DMS53 (cell line): ENCODE data around the gene SULT2B1.
"Not testable (repeated sequence)": the region's sequence is repeated elsewhere in the genome, so short reads cannot be mapped to it uniquely, and the experiment has no call there.

Experiments used
- DNase-seq: peaks from one replicate; lab custom pipeline; 2025; lab: John Stamatoyannopoulos, UW

SULT2B1 gene

GRCh38 chr19:48618916-48619691, 67.1 kb downstream of the SULT2B1 start, which contains the start of the genes RPL18 and SPHK2:
RPL18 (minus strand) TSS chr19:48619178; CDS start chr19:48619143, 35 bp downstream.
SPHK2 (plus strand) TSS chr19:48619506; CDS start chr19:48620515, 1,009 bp downstream.
- DNase-seq: peak; percentile 100

GRCh38 chr19:48619692-48620585, 68.0 kb downstream of the SULT2B1 start:
- DNase-seq: peak; percentile 64

- DNase-seq: peak; percentile 49
These were observed 71.6 kb downstream of the SULT2B1 start for GRCh38 chr19:48623556-48624066.

GRCh38 chr19:48624067-48624594, 72.2 kb downstream of the SULT2B1 start:
- DNase-seq: peak; percentile 99

- peak; percentile 69 for DNase-seq
These were observed 73.1 kb downstream of the SULT2B1 start for GRCh38 chr19:48624791-48625723.

- DNase-seq: no peak
These were observed 73.9 kb downstream of the SULT2B1 start for GRCh38 chr19:48625891-48626327.

GRCh38 chr19:48627201-48627864, 75.4 kb downstream of the SULT2B1 start:
- DNase-seq: peak; percentile 34

GRCh38 chr19:48627865-48628314, 75.9 kb downstream of the SULT2B1 start:
- no peak for DNase-seq

GRCh38 chr19:48628486-48629296, 76.7 kb downstream of the SULT2B1 start:
- DNase-seq: no peak

GRCh38 chr19:48629297-48629598, 77.3 kb downstream of the SULT2B1 start:
- no peak for DNase-seq

- DNase-seq: peak; percentile 98
These were observed 77.8 kb downstream of the SULT2B1 start for GRCh38 chr19:48629599-48630295.

GRCh38 chr19:48630296-48631063, 78.5 kb downstream of the SULT2B1 start:
- DNase-seq: peak; percentile 91

GRCh38 chr19:48631225-48631624, 79.3 kb downstream of the SULT2B1 start:
- DNase-seq: peak; percentile 84

- not testable (repeated sequence) for DNase-seq
These were observed 80.3 kb downstream of the SULT2B1 start for GRCh38 chr19:48632286-48632685.

GRCh38 chr19:48632692-48633147, 80.7 kb downstream of the SULT2B1 start:
- no peak for DNase-seq

GRCh38 chr19:48633148-48634035, 81.4 kb downstream of the SULT2B1 start:
- DNase-seq: no peak

- DNase-seq: no peak
These were observed 82.0 kb downstream of the SULT2B1 start for GRCh38 chr19:48634036-48634342.
